GM18873 (cell line): ENCODE data around the gene GNAS-AS1.
"Not testable (repeated sequence)": the region's sequence is repeated elsewhere in the genome, so short reads cannot be mapped to it uniquely, and the experiment has no call there.

Source experiments
- ATAC-seq: cut with Tn5 transposase; IDR thresholded peaks from one replicate; pipeline ENCODE4 v1.9.1; 2021; ENCODE audit warnings: mild to moderate bottlenecking, moderate library complexity, moderate number of reproducible peaks; ENCODE audit not compliant: unreplicated experiment, low FRiP score

Gene GNAS-AS1

DNA sequence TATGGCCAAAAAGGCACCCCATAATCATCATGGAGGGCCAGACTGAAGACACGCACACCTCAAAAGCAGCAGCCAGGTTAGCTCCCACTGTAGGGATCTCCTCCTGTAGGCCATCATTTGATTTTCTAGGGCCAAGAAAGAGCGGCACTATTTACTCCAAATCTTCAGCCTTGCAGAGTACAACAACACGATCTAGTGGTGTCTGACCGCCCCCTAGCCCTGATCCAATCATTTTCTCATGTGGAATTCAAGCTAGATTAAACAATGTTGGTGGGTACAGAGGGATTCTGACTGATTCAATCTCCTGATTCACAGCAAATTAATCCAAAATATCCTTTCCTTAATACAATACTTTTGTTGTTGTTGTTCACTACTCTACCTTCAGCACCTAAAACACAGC, 12.5 kb downstream of the GNAS-AS1 start:
- ATAC-seq = no peak

- no peak for ATAC-seq
Observed at GRCh38 chr20:58837717-58838116, 13.0 kb downstream of the GNAS-AS1 start.

- no peak for ATAC-seq
Observed at GRCh38 chr20:58836616-58837204, 14.0 kb downstream of the GNAS-AS1 start.

- no peak for ATAC-seq
Observed at GRCh38 chr20:58835231-58835630, 15.5 kb downstream of the GNAS-AS1 start.

- ATAC-seq = no peak
Observed at GRCh38 chr20:58833921-58834320, 16.8 kb downstream of the GNAS-AS1 start.

DNA sequence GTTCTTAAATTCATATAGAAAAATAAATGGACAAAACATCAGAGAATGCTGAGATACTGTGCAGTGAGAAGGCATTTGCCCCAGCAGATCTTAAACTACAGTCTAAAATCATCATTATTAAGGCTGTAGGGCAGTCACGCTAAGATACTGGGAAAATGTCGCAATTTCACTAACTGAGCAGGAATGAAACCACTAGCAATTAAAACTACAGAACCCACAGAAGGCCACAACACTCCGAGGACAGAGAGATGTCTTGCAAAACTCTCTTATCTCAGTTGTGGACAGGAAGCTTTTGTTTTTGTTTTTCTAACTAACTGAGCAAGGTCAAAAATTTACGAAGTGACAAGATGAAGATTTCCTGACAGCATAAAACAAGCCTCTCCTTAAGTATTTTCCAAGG, 18.2 kb downstream of the GNAS-AS1 start:
- no peak for ATAC-seq

- no peak for ATAC-seq
Observed at GRCh38 chr20:58829531-58829941, 21.2 kb downstream of the GNAS-AS1 start.

- not testable (repeated sequence) for ATAC-seq
Observed at GRCh38 chr20:58828804-58829203, 21.9 kb downstream of the GNAS-AS1 start.

DNA sequence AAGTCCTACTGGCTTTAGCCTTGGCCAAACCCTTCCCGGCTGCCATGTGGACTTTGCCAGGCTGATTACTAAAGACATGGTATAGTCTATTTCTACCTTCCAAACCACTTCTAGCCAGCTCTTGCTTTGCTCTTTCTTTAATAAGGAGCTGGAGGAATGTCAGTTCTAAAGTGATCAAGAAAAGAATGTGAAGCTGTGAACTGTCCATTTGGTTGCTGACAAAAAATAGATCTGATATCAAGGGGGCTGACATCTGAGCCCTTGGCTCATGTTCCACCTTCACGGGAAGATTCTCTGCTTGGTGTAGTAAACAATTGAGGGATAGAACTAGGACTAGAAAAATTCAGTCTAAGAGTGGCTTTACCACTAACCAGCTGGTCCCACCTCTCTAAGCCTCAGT, 22.6 kb downstream of the GNAS-AS1 start:
- no peak for ATAC-seq

- no peak for ATAC-seq
Observed at GRCh38 chr20:58826271-58826670, 24.4 kb downstream of the GNAS-AS1 start.

GRCh38 chr20:58825450-58825849, 25.3 kb downstream of the GNAS-AS1 start:
- no peak for ATAC-seq

GRCh38 chr20:58824843-58825242, 25.9 kb downstream of the GNAS-AS1 start:
- no peak for ATAC-seq

DNA sequence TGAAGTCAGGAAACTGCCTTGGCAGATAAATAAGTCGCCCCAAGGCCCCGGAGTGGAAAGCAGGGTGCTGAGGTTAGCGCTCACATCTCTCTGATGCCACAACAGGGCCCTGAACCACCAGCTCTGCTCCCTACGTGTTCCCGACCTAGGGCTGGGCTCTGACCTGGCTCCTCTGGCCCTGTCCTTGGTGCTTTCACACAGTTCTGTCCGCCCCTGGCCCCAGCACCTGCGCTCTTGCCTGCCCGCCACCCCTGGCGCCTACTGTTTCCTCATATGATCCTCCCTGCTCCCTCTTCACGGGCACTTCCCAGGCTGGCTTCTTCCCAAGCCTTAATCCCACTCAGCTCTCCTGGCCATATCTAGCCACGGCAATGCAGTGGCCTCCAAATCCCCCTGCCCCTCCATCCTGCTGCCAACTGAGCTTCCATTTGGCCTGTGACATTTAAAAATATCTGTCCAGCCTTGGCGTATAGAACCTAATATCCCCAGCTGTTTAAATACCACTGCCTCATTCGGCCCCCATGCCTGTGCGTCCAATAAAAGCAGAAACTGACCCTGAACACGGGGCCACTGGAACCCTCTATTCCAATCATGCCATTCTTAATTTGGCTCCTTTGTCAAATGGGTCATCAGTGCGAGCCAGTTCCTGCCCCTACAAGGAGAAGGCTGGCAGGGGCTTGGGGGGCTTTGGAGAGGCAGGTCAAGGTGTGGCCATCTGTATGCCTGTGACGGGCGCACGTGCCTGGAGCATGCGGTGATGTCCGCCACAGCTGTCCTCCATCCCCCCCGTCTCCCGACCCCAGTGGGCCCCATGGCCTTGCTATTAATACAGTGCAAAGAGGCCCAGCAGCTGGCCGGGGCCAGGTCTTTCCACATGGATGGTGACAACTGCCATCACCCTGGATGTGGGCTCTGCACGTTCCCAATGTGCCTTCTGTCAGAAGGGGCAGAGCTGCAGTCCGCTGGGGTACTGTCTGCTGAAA, 27.7 kb downstream of the GNAS-AS1 start:
- ATAC-seq = no peak

DNA sequence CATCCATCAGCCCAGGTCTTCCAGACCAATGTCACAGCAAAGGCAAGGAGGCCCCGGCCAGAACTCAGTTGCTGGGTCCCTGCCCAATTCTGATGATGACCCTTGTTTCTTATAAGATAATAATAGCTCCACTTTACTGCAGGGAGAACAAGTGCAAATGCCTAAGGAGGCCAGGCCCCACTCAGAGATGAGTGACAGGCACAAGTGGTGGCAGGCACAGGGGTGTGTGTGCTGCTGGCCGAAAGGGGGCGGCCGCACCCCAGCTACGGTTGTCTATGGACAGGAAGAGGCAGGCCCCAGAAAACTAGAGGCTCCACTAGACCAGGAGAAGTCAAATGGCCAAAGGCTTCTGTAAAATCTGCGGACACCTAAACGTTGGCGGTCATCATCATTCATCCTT, 28.6 kb downstream of the GNAS-AS1 start:
- no peak for ATAC-seq

GRCh38 chr20:58820515-58820914, 30.2 kb downstream of the GNAS-AS1 start:
- not testable (repeated sequence) for ATAC-seq

- no peak for ATAC-seq
Observed at GRCh38 chr20:58819921-58820320, 30.8 kb downstream of the GNAS-AS1 start.

DNA sequence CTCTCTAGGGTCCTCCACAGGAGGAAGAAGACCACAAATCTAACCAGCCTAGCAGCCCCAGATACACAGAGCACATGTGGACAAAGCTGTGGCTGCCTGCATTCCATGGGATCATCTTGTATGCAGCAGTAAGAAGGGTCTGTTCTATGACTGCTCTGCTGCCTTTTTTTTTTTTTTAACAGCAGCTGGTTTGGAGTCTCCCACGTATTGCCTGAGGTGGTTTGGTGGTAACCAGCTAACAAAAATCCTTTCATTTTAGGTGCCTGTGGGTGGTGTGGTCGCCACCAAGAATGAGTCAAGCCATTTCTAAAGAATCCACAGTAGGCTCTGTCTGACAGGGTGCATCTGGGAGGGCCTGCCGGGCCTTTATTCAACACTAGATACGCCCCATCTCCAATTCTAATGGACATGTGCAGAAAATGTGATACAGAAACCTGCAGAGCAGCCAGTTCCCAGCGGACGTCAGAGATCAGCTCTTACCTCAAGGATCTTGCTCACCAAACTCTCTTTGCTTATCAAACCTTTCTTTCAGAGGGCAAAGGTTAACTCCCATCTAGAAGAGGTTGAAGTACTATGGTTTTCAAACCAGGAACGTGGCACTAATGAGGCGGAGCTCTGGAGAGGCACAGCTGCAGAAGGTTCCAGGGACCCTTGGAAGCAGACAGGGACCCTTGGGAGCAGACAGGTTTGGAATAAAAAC, 32.0 kb downstream of the GNAS-AS1 start:
- no peak for ATAC-seq

- no peak for ATAC-seq
Observed at GRCh38 chr20:58817748-58818147, 33.0 kb downstream of the GNAS-AS1 start.

GRCh38 chr20:58816957-58817651, 33.6 kb downstream of the GNAS-AS1 start:
- no peak for ATAC-seq

DNA sequence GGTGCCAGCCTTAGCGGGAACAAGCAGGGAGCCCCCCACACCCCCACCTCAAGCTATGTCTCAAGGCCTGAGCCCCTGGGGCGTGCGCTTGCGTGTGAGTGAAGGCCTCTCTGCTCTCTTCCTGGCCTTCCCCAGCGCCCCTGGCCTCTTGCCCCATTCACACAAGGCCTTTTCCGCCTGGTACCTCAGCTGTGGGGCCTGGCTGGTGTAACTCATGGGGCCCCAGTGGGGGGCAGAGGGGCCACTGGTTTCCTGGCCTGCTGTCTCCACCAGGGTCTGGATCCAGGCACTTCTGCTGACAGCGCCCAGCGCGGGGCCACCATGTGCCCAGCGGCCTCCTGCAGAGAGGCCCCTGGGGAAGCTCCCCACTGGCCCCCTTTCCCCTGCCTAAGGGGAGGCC, 34.7 kb downstream of the GNAS-AS1 start:
- no peak for ATAC-seq

DNA sequence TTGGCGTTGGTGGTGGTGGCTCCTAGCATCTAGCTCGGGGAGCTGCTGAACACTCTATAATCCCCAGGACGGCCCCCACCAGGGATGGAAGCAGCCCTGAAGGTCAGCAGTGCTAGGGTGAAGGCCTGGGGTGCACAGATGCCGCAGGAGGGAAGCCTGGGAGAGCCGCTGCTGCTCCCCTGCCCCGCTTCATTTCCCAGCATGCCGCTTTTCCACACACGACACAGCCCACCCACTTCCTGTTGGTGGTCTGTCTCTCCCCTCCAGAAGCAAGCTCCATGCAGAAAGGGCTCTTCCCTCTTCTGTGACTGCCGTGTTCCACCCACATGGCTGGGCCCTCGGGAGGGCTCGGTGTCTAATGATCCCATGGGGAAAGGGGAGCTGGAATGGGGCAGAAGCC, 35.3 kb downstream of the GNAS-AS1 start:
- no peak for ATAC-seq
